Measurements from ENCODE around the gene SPACA5B. TPM values are rescaled to one million over a fixed set of nuclear protein-coding genes. Genes with fewer than 3 reads are reported as not detected.
"Not testable (repeated sequence)": the region's sequence is repeated elsewhere in the genome, so short reads cannot be mapped to it uniquely, and the experiment has no call there.

The SPACA5B gene
- total RNA-seq, 6 donors from 2014 or later: not detected

DNA sequence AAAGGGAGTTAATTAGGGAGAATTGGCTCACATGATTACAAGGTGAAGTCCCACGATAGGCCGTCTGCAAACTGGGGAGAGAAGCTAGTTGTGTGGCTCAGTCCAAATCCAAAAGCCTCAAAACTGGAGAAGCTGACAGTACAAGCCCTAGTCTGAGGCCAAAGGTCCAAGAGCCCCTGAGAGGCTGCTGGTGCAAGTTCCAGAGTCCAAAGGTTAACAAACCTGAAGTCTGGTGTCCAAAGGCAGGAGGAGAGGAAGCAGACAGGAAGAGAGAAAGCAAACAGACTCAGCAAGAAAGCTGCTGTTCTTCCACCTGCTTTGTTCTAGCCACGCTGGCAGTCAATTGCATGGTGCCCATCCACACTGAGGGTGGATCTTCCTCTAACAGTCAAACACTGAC lies 29.0 kb upstream of the SPACA5B start:
- H3K9me3 ChIP-seq: peaks cover 0 to 7% (median 0%) of the 10 kb centered on the region in 4 donors

GRCh38 chrX:48102874-48103374 lies 27.5 kb upstream of the SPACA5B start:
- Histone ChIP-seq H3K36me3 (no peaks in the 10 kb centered on the region), H3K4me1 (no peaks in the 10 kb centered on the region), H3K4me3 (no peak overlapping the region), H3K27me3 (no peaks in the 10 kb centered on the region), H3K27ac (no peak overlapping the region), H3K9me3 (peaks cover 0 to 10% (median 0%) of the 10 kb centered on the region in 4 donors)
- no peak for DNase-seq
- TF ChIP-seq POLR2AphosphoS5 (IDR thresholded peaks at IDR 0.05): no peak
- WGBS, 2 donors: 82 to 86% methylated on average over 6 of the region's 6 CpGs
- no peak for ATAC-seq (ENCODE audit: low FRiP score in 2 of 2)

More for the DNA sequence above, 29.0 kb upstream of the SPACA5B start:
- no peak for ATAC-seq (ENCODE audit: low FRiP score in 2 of 2)
- TF ChIP-seq EP300 (IDR thresholded peaks at IDR 0.05) (no peak), POLR2A (IDR thresholded peaks at IDR 0.05) (no peak), CTCF (IDR thresholded peaks at IDR 0.05) (no peak), POLR2AphosphoS5 (IDR thresholded peaks at IDR 0.05) (no peak)
- Histone ChIP-seq H3K36me3 (no peaks in the 10 kb centered on the region), H3K27me3 (no peaks in the 10 kb centered on the region), H3K4me3 (no peak overlapping the region), H3K27ac (no peak overlapping the region), H3K4me1 (no peaks in the 10 kb centered on the region)
- 83 to 85% methylated on average over 3 of the region's 3 CpGs for WGBS, 2 donors
- DNase-seq: no peak

- no peaks in the 10 kb centered on the region for H3K4me1 ChIP-seq
- 66 to 85% methylated on average over 4 to 6 of the region's 6 CpGs for WGBS, 2 donors
Measured at GRCh38 chrX:48107717-48108116, 22.7 kb upstream of the SPACA5B start.

DNA sequence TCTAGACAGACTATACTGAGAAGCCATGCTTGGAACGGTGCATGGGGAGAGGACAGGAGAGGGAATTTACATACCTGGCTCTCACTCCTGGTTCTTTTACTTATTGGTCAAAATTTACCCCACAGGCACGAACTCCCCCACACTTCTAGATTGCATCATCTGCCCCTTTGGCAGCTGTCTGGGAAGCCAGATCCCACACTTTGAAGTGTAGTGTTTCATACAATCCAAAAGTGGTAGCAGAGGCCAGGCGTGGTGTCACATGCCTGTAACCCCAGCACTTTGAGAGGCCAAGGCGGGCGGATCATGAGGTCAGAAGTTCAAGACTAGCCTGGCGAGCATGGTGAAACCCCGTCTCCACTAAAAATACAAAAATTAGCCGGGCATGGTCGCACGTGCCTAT lies 5.1 kb upstream of the SPACA5B start:
- H3K4me1 ChIP-seq; H3K4me3 ChIP-seq; H3K36me3 ChIP-seq; H3K9me3 ChIP-seq; H3K27me3 ChIP-seq; ATAC-seq (ENCODE audit: low FRiP score in 2 of 2); H3K27ac ChIP-seq: not testable (repeated sequence)
- peak in 1 of 2 donors; percentile 28 for DNase-seq
- WGBS, 2 donors: 68 to 73% methylated on average over 9 to 10 of the region's 10 CpGs

More at GRCh38 chrX:48107717-48108116, 22.7 kb upstream of the SPACA5B start:
- Histone ChIP-seq H3K9me3 (peaks cover 0 to 4% (median 0%) of the 10 kb centered on the region in 4 donors), H3K36me3 (no peaks in the 10 kb centered on the region), H3K27ac (no peak overlapping the region), H3K4me3 (no peak overlapping the region), H3K27me3 (no peaks in the 10 kb centered on the region)
- ATAC-seq (ENCODE audit: low FRiP score in 2 of 2) (no peak), DNase-seq (no peak)
- TF ChIP-seq EP300 (IDR thresholded peaks at IDR 0.05) (no peak), POLR2AphosphoS5 (IDR thresholded peaks at IDR 0.05) (no peak), POLR2A (IDR thresholded peaks at IDR 0.05) (no peak), CTCF (IDR thresholded peaks at IDR 0.05) (no peak)

- not testable (repeated sequence) for DNase-seq; H3K27ac ChIP-seq; H3K27me3 ChIP-seq; H3K4me1 ChIP-seq; H3K4me3 ChIP-seq; H3K36me3 ChIP-seq; H3K9me3 ChIP-seq; ATAC-seq (ENCODE audit: low FRiP score in 2 of 2)
- no CpG with 5 or more reads among the region's 2 CpGs for WGBS, 2 donors
Measured at GRCh38 chrX:48132308-48132844, 1.9 kb downstream of the SPACA5B start.

GRCh38 chrX:48139076-48139475 lies 8.7 kb downstream of the SPACA5B start:
- H3K27ac ChIP-seq; H3K36me3 ChIP-seq; H3K27me3 ChIP-seq; H3K4me3 ChIP-seq; H3K4me1 ChIP-seq; ATAC-seq (ENCODE audit: low FRiP score in 2 of 2); H3K9me3 ChIP-seq: not testable (repeated sequence)
- WGBS, 2 donors: 95% methylated on average over 12 of the region's 33 CpGs; no CpG with 5 or more reads in 1 of the 2 donors
- peak in 1 of 2 donors; percentile 52 for DNase-seq

DNA sequence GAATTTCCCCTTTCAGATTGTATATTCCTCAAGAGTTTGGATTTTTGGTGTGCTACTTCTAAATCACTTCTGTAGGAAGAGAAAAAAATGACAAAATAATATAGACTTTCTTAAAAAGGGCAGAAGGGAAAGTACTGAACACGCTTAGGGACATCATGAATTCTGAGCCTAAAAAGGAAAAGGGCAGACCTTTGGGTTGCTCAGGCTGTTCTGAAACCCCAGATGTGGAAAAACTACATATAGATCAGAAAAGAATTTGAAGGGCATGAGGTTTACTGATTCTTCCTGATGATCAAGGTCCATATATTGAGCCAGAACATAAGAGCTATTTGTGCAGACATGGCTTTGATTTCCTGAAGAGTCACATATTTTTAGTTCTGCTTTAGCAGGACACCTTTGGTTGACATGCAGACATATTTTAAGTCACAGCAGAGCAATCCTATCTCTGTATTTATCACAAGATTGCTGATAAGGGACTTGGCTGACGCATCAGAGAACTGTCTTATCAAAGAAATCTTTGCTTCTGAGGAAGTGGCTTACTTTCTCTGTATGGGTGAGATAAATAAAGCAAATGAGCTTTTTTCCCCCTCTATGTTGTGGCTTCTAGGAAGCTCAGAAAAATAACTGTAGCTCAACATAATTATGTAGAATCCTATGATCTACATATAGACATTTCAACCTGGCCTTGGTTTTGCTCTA lies 11.5 kb downstream of the SPACA5B start:
- not testable (repeated sequence) for H3K27ac ChIP-seq; H3K4me1 ChIP-seq; H3K27me3 ChIP-seq; DNase-seq; H3K9me3 ChIP-seq; H3K36me3 ChIP-seq; H3K4me3 ChIP-seq; ATAC-seq (ENCODE audit: low FRiP score in 2 of 2)
- 100% methylated on average over 1 of the region's 2 CpGs; no CpG with 5 or more reads in 1 of the 2 donors for WGBS, 2 donors

GRCh38 chrX:48142697-48143096 lies 12.3 kb downstream of the SPACA5B start:
- ATAC-seq (ENCODE audit: low FRiP score in 2 of 2); H3K27me3 ChIP-seq; H3K4me1 ChIP-seq; H3K9me3 ChIP-seq; DNase-seq; H3K36me3 ChIP-seq; H3K27ac ChIP-seq; H3K4me3 ChIP-seq: not testable (repeated sequence)
- 67 to 68% methylated on average over 11 of the region's 11 CpGs for WGBS, 2 donors

Data from upper lobe of left lung (tissue), 6 donors.